ENCODE data around the gene FPR3. TPM values are rescaled to one million over a fixed set of nuclear protein-coding genes. Genes with fewer than 3 reads are reported as not detected.

Gene FPR3
- total and polyA plus RNA-seq, 9 of the 15 experiments (the other 6 are each of a cell fraction or from before 2014, with no cell fraction given), result 0.08 to 0.51 (median 0.22) TPM; not detected in 1

GRCh38 chr19:51824281-51825005 is 29.5 kb downstream of the FPR3 start:
- ATAC-seq (no peak), FAIRE-seq (no peak), DNase-seq (ENCODE audit: extremely low read depth in 1 of 4, low spot score in 3 of 4) (no peak)
- Histone ChIP-seq H3K9me1 (ENCODE audit: control insufficient read depth, insufficient read depth, low read length) (no peaks in the 10 kb centered on the region), H3K36me3 (ENCODE audit: control insufficient read depth, insufficient read depth, low read length) (no peaks in the 10 kb centered on the region), H3K27me3 (ENCODE audit: control insufficient read depth in 2 of 2, insufficient read depth in 2 of 2, low read length in 2 of 2) (no peaks in the 10 kb centered on the region), H3K4me2 (ENCODE audit: insufficient read depth, low read length) (no peak overlapping the region), H4K20me1 (replicated peaks; ENCODE audit: control insufficient read depth, insufficient read depth, low read length) (no peaks in the 10 kb centered on the region), H2AFZ (ENCODE audit: low read depth, low read length) (no peak overlapping the region), H3K4me1 (replicated peaks in 1 of 2; ENCODE audit: control insufficient read depth in 2 of 2, insufficient read depth in 2 of 2, low read length in 2 of 2) (no peaks in the 10 kb centered on the region), H3K9me3 (replicated peaks; ENCODE audit: control insufficient read depth, insufficient read depth, low read depth, low read length) (peaks cover 5% of the 10 kb centered on the region), H3K4me3 (no peak overlapping the region), H3K27ac (ENCODE audit: extremely low read depth, low read depth, low read length) (no peak overlapping the region), H3K9ac (ENCODE audit: insufficient read depth in 1 of 2, low read depth in 2 of 2, low read length in 2 of 2) (no peak overlapping the region), H3K79me2 (ENCODE audit: control insufficient read depth, insufficient read depth, low read length) (no peaks in the 10 kb centered on the region)
- intact Hi-C loops (cut with micrococcal nuclease), result no loop called here
- POLR2A ChIA-PET, result no interaction called here
- TF ChIP-seq, protein P1, sequence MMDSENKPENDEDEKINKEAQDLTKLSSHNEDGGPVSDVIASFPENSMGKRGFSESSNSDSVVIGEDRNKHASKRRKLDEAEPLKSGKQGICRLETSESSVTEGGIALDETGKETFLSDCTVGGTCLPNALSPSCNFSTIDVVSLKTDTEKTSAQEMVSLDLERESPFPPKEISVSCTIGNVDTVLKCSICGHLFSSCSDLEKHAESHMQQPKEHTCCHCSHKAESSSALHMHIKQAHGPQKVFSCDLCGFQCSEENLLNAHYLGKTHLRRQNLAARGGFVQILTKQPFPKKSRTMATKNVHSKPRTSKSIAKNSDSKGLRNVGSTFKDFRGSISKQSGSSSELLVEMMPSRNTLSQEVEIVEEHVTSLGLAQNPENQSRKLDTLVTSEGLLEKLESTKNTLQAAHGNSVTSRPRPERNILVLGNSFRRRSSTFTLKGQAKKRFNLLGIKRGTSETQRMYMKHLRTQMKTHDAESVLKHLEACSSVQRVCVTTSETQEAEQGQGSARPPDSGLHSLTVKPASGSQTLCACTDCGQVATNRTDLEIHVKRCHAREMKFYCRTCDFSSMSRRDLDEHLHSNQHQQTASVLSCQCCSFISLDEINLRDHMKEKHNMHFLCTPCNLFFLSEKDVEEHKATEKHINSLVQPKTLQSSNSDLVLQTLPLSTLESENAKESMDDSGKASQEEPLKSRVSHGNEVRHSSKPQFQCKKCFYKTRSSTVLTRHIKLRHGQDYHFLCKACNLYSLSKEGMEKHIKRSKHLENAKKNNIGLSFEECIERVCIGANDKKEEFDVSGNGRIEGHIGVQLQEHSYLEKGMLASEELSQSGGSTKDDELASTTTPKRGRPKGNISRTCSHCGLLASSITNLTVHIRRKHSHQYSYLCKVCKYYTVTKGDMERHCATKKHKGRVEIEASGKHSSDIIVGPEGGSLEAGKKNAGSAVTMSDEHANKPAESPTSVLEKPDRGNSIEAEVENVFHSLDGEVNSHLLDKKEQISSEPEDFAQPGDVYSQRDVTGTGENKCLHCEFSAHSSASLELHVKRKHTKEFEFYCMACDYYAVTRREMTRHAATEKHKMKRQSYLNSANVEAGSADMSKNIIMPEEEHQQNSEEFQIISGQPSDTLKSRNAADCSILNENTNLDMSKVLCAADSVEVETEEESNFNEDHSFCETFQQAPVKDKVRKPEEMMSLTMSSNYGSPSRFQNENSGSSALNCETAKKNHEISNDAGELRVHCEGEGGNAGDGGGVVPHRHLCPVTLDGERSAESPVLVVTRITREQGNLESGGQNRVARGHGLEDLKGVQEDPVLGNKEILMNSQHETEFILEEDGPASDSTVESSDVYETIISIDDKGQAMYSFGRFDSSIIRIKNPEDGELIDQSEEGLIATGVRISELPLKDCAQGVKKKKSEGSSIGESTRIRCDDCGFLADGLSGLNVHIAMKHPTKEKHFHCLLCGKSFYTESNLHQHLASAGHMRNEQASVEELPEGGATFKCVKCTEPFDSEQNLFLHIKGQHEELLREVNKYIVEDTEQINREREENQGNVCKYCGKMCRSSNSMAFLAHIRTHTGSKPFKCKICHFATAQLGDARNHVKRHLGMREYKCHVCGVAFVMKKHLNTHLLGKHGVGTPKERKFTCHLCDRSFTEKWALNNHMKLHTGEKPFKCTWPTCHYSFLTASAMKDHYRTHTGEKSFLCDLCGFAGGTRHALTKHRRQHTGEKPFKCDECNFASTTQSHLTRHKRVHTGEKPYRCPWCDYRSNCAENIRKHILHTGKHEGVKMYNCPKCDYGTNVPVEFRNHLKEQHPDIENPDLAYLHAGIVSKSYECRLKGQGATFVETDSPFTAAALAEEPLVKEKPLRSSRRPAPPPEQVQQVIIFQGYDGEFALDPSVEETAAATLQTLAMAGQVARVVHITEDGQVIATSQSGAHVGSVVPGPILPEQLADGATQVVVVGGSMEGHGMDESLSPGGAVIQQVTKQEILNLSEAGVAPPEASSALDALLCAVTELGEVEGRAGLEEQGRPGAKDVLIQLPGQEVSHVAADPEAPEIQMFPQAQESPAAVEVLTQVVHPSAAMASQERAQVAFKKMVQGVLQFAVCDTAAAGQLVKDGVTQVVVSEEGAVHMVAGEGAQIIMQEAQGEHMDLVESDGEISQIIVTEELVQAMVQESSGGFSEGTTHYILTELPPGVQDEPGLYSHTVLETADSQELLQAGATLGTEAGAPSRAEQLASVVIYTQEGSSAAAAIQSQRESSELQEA (IDR thresholded peaks at IDR 0.05; ENCODE audit: low read depth), result no peak
- TF ChIP-seq RB1 (IDR thresholded peaks at IDR 0.05; ENCODE audit: low read depth) (no peak), ZNF75A (CRISPR knock-in tag; IDR thresholded peaks at IDR 0.05) (0 out of 2 replicates have a peak, but pooled peaks have one; percentile 38)
- BruUV-seq (replicated peaks), result no TSS peak
- CTCF ChIA-PET (ENCODE audit: low intra/inter-chr PET ratio), result no interaction called here
- in situ Hi-C loops (cut with MboI), result no loop called here
- WGBS (ENCODE audit: insufficient coverage, low coverage, missing lambda C conversion rate), result 9% methylated on average over 13 of the region's 13 CpGs
